GM03348 (cell line): ENCODE results near the gene MATN1.
A peak's percentile ranks its signal among the peaks of the same experiment; 100 is the strongest.
"Not testable (repeated sequence)": the region's sequence is repeated elsewhere in the genome, so short reads cannot be mapped to it uniquely, and the experiment has no call there.

Experiments
- DNase-seq: peaks from one replicate; pipeline ENCODE4 v3.0.0; 2012; ENCODE audit warnings: low spot score

Gene MATN1

GRCh38 chr1:30695439-30695841 lies 27.9 kb downstream of the MATN1 start:
- peak; percentile 46 for DNase-seq

GRCh38 chr1:30694280-30695175 lies 28.9 kb downstream of the MATN1 start:
- no peak for DNase-seq

- no peak for DNase-seq
These were observed 29.6 kb downstream of the MATN1 start for GRCh38 chr1:30693822-30694221.

- no peak for DNase-seq
These were observed 30.0 kb downstream of the MATN1 start for GRCh38 chr1:30693366-30693765.

- no peak for DNase-seq
These were observed 30.5 kb downstream of the MATN1 start for GRCh38 chr1:30692948-30693301.

- DNase-seq = no peak
These were observed 31.0 kb downstream of the MATN1 start for GRCh38 chr1:30692201-30692947.

GRCh38 chr1:30691480-30691879 lies 31.9 kb downstream of the MATN1 start:
- no peak for DNase-seq

- no peak for DNase-seq
These were observed 33.3 kb downstream of the MATN1 start for GRCh38 chr1:30689901-30690645.

GRCh38 chr1:30688920-30689794 lies 34.2 kb downstream of the MATN1 start:
- DNase-seq = no peak

GRCh38 chr1:30688516-30688915 lies 34.9 kb downstream of the MATN1 start:
- DNase-seq = not testable (repeated sequence)

GRCh38 chr1:30687886-30688285 lies 35.5 kb downstream of the MATN1 start:
- DNase-seq = no peak

GRCh38 chr1:30686236-30686935 lies 37.0 kb downstream of the MATN1 start:
- no peak for DNase-seq

- no peak for DNase-seq
These were observed 37.6 kb downstream of the MATN1 start for GRCh38 chr1:30685796-30686165.

- no peak for DNase-seq
These were observed 38.2 kb downstream of the MATN1 start for GRCh38 chr1:30684881-30685795.

GRCh38 chr1:30684259-30684658 lies 39.1 kb downstream of the MATN1 start:
- DNase-seq = no peak

- no peak for DNase-seq
These were observed 39.7 kb downstream of the MATN1 start for GRCh38 chr1:30683699-30684098.

- no peak for DNase-seq
These were observed 40.7 kb downstream of the MATN1 start for GRCh38 chr1:30682396-30683275.

- DNase-seq = no peak
These were observed 41.6 kb downstream of the MATN1 start for GRCh38 chr1:30681782-30682181.

- no peak for DNase-seq
These were observed 42.5 kb downstream of the MATN1 start for GRCh38 chr1:30680879-30681278.
